Keratinocyte (primary cell): ENCODE measurements around the gene NEURL1.

Source experiments
- EZH2 ChIP-seq: IDR thresholded peaks from one replicate; pipeline ENCODE4 v1.6.1; 2012; ENCODE audit warnings: inconsistent platforms, mild to moderate bottlenecking, low read length, moderate library complexity
- TF ChIP-seq, protein P1 (sequence below), 3 experiments: IDR thresholded peaks in 1 of 3; conservative IDR thresholded peaks in 1 of 3; optimal IDR thresholded peaks in 1 of 3; 2 replicates in 2 of 3; 3 replicates in 1 of 3; pipeline versions ENCODE3 to v1.5.1; 2011; ENCODE audit warnings: low read length in 3 of 3, mild to moderate bottlenecking in 3 of 3, moderate library complexity in 2 of 3, control low read depth in 1 of 3, inconsistent platforms in 1 of 3; ENCODE audit not compliant: insufficient read depth in 2 of 3; ENCODE audit errors: extremely low read depth in 1 of 3

GRCh38 chr10:103590744-103591291, 97.3 kb downstream of the NEURL1 start:
- TF ChIP-seq, protein P1, sequence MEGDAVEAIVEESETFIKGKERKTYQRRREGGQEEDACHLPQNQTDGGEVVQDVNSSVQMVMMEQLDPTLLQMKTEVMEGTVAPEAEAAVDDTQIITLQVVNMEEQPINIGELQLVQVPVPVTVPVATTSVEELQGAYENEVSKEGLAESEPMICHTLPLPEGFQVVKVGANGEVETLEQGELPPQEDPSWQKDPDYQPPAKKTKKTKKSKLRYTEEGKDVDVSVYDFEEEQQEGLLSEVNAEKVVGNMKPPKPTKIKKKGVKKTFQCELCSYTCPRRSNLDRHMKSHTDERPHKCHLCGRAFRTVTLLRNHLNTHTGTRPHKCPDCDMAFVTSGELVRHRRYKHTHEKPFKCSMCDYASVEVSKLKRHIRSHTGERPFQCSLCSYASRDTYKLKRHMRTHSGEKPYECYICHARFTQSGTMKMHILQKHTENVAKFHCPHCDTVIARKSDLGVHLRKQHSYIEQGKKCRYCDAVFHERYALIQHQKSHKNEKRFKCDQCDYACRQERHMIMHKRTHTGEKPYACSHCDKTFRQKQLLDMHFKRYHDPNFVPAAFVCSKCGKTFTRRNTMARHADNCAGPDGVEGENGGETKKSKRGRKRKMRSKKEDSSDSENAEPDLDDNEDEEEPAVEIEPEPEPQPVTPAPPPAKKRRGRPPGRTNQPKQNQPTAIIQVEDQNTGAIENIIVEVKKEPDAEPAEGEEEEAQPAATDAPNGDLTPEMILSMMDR (optimal IDR thresholded peaks at IDR 0.05 in 1 of 3, IDR thresholded peaks at IDR 0.05 in 1 of 3, conservative IDR thresholded peaks at IDR 0.05 in 1 of 3; ENCODE audit: extremely low read depth in 1 of 3, insufficient read depth in 2 of 3, low read length in 3 of 3) = no peak
- no peak for TF ChIP-seq EZH2
